MM.1S (cell line): ENCODE data around the gene HDGFL3.

Experiments
- DNase-seq: peaks from one replicate; pipeline ENCODE4 v3.0.0-alpha.2; 2015
- H2AFZ ChIP-seq: fragments of 300-600 bp; sonication (generic); 2 replicates; pipeline ENCODE4 v1.6.0; 2016; ENCODE audit warnings: antibody characterized with exemption, low read length
- H3F3A ChIP-seq: fragments of 300-600 bp; sonication (generic); 2 replicates; pipeline ENCODE4 v1.6.1; 2016; ENCODE audit warnings: mild to moderate bottlenecking, antibody characterized with exemption, low read length, moderate library complexity, mixed read lengths; ENCODE audit not compliant: insufficient read depth
- H3K27ac ChIP-seq: fragments of 300-600 bp; sonication (generic); 2 replicates; pipeline ENCODE4 v1.5.1; 2016; ENCODE audit warnings: mild to moderate bottlenecking, low read length
- H3K27me3 ChIP-seq: fragments of 300-600 bp; sonication (generic); replicated peaks from 2 replicates; pipeline ENCODE4 v1.6.0; 2016; ENCODE audit warnings: low read length; ENCODE audit not compliant: insufficient read depth
- H3K36me3 ChIP-seq: fragments of 300-600 bp; sonication (generic); replicated peaks from 2 replicates; pipeline ENCODE4 v1.6.1; 2016; ENCODE audit warnings: mild to moderate bottlenecking, low read length, mixed read lengths; ENCODE audit not compliant: insufficient read depth
- H3K4me1 ChIP-seq: fragments of 300-600 bp; sonication (generic); 2 replicates; pipeline ENCODE4 v1.6.1; 2016; ENCODE audit warnings: low read length, mixed read lengths
- H3K4me2 ChIP-seq: fragments of 300-600 bp; sonication (generic); 2 replicates; pipeline ENCODE4 v1.6.0; 2016; ENCODE audit warnings: low read depth, low read length
- H3K4me3 ChIP-seq: fragments of 300-600 bp; sonication (generic); 2 replicates; pipeline ENCODE4 v1.5.1; 2016; ENCODE audit warnings: low read length, mixed read lengths
- H3K79me2 ChIP-seq: fragments of 300-600 bp; sonication (generic); 2 replicates; pipeline ENCODE4 v1.6.1; 2016; ENCODE audit warnings: mixed run types, low read length, mixed read lengths
- H3K9ac ChIP-seq: fragments of 300-600 bp; sonication (generic); 2 replicates; pipeline ENCODE4 v1.6.1; 2016; ENCODE audit warnings: low read length, mixed read lengths
- H3K9me2 ChIP-seq: fragments of 300-600 bp; sonication (generic); replicated peaks from 2 replicates; pipeline ENCODE4 v1.6.1; 2016; ENCODE audit warnings: mild to moderate bottlenecking, low read length, mixed read lengths; ENCODE audit not compliant: insufficient read depth
- H3K9me3 ChIP-seq: fragments of 300-600 bp; sonication (generic); replicated peaks from 2 replicates; pipeline ENCODE4 v1.6.1; 2016; ENCODE audit warnings: mild to moderate bottlenecking, low read length, mixed read lengths; ENCODE audit not compliant: insufficient read depth
- H4K20me1 ChIP-seq: fragments of 300-600 bp; sonication (generic); 2 replicates; pipeline ENCODE4 v1.6.1; 2016; ENCODE audit warnings: mild to moderate bottlenecking, low read length, moderate library complexity, mixed read lengths; ENCODE audit not compliant: insufficient read depth
- EZH2 ChIP-seq: fragments of 300-600 bp; sonication (generic); optimal IDR thresholded peaks from 2 replicates; pipeline ENCODE3; 2017; ENCODE audit warnings: low read depth, mild to moderate bottlenecking, antibody characterized with exemption, low read length, mixed read lengths
- EZH2phosphoT487 ChIP-seq: fragments of 300-600 bp; sonication (generic); IDR thresholded peaks from 2 replicates; pipeline ENCODE4 v1.6.1; 2018; ENCODE audit warnings: antibody characterized with exemption, low read length
- TF ChIP-seq, protein P1 (sequence below): fragments of 300-600 bp; sonication (generic); IDR thresholded peaks from 2 replicates; pipeline ENCODE4 v1.5.1; 2016; ENCODE audit warnings: antibody characterized with exemption, low read length, mixed read lengths

Gene HDGFL3

GRCh38 chr15:83123529-83123928 lies 84.1 kb downstream of the HDGFL3 start:
- Histone ChIP-seq H3K9ac (no peak overlapping the region), H3K9me2 (no peaks in the 10 kb centered on the region), H3K4me1 (no peaks in the 10 kb centered on the region), H3K79me2 (no peaks in the 10 kb centered on the region), H3K4me2 (no peak overlapping the region), H3K9me3 (no peaks in the 10 kb centered on the region), H3F3A (no peaks in the 10 kb centered on the region), H3K4me3 (no peak overlapping the region), H3K36me3 (no peaks in the 10 kb centered on the region), H4K20me1 (no peaks in the 10 kb centered on the region), H2AFZ (no peak overlapping the region), H3K27me3 (no peaks in the 10 kb centered on the region), H3K27ac (no peak overlapping the region)
- no peak for TF ChIP-seq EZH2phosphoT487
- no peak for TF ChIP-seq EZH2
- TF ChIP-seq, protein P1, sequence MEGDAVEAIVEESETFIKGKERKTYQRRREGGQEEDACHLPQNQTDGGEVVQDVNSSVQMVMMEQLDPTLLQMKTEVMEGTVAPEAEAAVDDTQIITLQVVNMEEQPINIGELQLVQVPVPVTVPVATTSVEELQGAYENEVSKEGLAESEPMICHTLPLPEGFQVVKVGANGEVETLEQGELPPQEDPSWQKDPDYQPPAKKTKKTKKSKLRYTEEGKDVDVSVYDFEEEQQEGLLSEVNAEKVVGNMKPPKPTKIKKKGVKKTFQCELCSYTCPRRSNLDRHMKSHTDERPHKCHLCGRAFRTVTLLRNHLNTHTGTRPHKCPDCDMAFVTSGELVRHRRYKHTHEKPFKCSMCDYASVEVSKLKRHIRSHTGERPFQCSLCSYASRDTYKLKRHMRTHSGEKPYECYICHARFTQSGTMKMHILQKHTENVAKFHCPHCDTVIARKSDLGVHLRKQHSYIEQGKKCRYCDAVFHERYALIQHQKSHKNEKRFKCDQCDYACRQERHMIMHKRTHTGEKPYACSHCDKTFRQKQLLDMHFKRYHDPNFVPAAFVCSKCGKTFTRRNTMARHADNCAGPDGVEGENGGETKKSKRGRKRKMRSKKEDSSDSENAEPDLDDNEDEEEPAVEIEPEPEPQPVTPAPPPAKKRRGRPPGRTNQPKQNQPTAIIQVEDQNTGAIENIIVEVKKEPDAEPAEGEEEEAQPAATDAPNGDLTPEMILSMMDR = no peak
- no peak for DNase-seq

- H3K9me2 ChIP-seq = no peaks in the 10 kb centered on the region
- H4K20me1 ChIP-seq = no peaks in the 10 kb centered on the region
- no peak overlapping the region for H3K9ac ChIP-seq
- no peak overlapping the region for H3K27ac ChIP-seq
- H3K27me3 ChIP-seq = no peaks in the 10 kb centered on the region
- H3K79me2 ChIP-seq = no peaks in the 10 kb centered on the region
- no peaks in the 10 kb centered on the region for H3K9me3 ChIP-seq
- DNase-seq = no peak
- no peaks in the 10 kb centered on the region for H3K36me3 ChIP-seq
- no peaks in the 10 kb centered on the region for H3K4me1 ChIP-seq
- H3K4me3 ChIP-seq = no peak overlapping the region
- H3K4me2 ChIP-seq = no peak overlapping the region
- no peak overlapping the region for H2AFZ ChIP-seq
- TF ChIP-seq EZH2phosphoT487 (no peak), EZH2 (no peak)
- TF ChIP-seq, protein P1 = no peak
- H3F3A ChIP-seq = no peaks in the 10 kb centered on the region
Measured at GRCh38 chr15:83119968-83120581, 87.5 kb downstream of the HDGFL3 start.

DNA sequence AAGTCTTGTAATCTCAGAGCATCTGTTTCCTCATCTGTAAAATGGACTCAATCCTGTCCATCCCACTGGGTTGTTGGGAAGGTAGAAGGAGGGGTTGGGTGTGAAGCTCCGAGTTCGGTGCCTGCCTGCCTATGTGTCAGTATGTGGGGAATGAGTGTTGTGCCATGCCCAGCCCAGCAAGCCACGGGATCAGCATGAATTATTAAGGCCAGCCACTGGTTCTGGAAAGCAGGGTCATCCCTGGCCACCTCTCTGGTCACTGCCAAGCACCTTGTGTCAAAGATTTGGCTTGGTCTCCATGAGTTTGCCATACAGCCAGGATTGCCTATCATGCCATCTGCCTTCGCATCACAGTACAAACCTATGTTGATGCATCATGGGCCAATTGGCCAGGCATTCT lies 88.7 kb downstream of the HDGFL3 start:
- TF ChIP-seq, protein P1 = no peak
- TF ChIP-seq EZH2 (no peak), EZH2phosphoT487 (no peak)
- H3K9me3 ChIP-seq = no peaks in the 10 kb centered on the region
- no peak overlapping the region for H3K9ac ChIP-seq
- no peaks in the 10 kb centered on the region for H3K79me2 ChIP-seq
- H3K4me2 ChIP-seq = no peak overlapping the region
- H3K9me2 ChIP-seq = no peaks in the 10 kb centered on the region
- H4K20me1 ChIP-seq = no peaks in the 10 kb centered on the region
- no peak overlapping the region for H3K4me3 ChIP-seq
- H2AFZ ChIP-seq = no peak overlapping the region
- no peak overlapping the region for H3K27ac ChIP-seq
- H3K27me3 ChIP-seq = no peaks in the 10 kb centered on the region
- no peaks in the 10 kb centered on the region for H3K4me1 ChIP-seq
- H3F3A ChIP-seq = no peaks in the 10 kb centered on the region
- no peak for DNase-seq
- no peaks in the 10 kb centered on the region for H3K36me3 ChIP-seq
